ENCODE measurements around the gene CGB8.
A peak's percentile ranks its signal among the peaks of the same experiment; 100 is the strongest.
"Not testable (repeated sequence)": the region's sequence is repeated elsewhere in the genome, so short reads cannot be mapped to it uniquely, and the experiment has no call there.

Gene CGB8

DNA sequence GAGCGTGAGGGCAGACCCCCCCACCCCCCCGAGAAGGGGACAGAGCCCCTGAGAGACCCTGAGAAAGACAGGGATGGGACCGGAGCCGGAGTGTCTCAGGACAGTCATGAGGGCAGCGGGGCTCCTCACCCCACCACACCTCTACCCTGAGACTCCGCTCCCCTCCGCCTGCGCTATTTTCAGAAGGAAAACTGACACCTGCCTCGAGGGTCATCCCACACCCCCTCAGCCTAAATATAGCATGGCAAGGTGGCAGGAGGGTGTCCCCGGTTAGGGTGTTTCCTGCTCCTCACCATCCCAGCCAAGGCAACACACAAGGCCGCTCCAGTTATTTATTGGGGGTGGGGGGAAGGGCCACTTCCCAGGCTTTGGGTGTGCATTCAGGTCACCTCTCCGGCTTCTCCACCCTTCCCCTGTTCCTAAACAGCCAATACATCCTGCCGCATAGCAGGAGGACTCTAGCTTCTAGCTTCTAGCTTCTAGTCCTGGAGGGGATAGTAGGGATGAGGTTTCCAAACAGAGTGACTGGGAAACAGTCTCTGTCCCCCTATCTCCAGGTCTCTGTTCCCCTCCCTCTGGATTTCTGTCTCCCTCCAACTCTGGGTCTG is 17.1 kb upstream of the CGB8 start:
- H3K4me3 ChIP-seq (ENCODE audit: insufficient read depth, low read depth, low read length), result no peak overlapping the region
- peaks cover 15% of the 10 kb centered on the region for H3K4me1 ChIP-seq (ENCODE audit: control insufficient read depth, insufficient read depth, low read length)
- no peak overlapping the region for H3K27ac ChIP-seq (ENCODE audit: insufficient read depth, low read depth, low read length, poor library complexity, severe bottlenecking)
- H3K9me3 ChIP-seq (ENCODE audit: control insufficient read depth, low read length), result no peaks in the 10 kb centered on the region
- WGBS, 2 experiments, result 62% methylated on average over 11 to 13 of the region's 13 CpGs
- peaks cover 68% of the 10 kb centered on the region for H3K27me3 ChIP-seq (ENCODE audit: control insufficient read depth, insufficient read depth, low read length, poor library complexity, severe bottlenecking)
- H3K36me3 ChIP-seq (ENCODE audit: control insufficient read depth, insufficient read depth, low read length), result no peaks in the 10 kb centered on the region

DNA sequence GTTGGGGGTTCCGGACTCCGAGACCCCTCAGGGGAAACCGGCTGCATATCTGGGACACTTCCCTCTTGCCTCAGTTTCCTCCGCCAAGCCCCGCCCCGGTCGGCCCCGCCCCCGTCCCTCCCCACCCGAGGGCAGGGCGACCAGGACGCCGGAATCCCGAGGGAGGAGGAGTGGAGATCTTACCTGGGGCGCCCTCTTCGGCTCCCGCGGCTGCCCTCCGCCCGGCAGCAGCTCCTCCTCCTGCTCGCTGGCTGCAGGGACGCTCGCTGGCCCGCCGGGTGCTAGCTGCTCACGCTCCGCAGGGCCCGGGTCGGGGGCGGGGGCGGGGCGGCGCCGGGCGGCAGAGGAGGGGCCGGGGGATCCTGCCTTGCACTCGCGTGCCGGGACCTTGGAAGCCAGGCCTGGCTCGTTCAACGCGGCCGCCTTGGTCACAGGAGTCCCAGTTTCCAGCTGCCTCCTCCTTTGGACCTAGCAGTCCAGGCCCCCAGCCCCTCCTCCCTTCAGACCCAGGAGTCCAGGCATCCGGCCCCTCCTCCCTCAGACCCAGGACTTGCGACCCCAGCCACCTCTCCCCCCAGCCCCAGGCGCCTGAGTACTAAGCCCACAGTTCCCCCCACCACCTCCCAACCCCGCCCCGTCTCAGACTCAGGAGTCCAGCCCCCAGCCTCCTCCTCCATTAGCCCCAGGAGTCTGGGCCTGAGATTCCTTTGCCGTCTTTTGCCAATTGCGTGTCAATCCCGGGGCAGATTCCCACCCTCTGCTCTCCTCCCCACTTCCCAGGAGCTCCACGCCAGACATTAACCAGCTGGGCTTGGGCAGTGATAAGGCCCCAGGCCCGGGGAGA is 16.1 kb upstream of the CGB8 start, which contains the start of gene NTF4:
Gene NTF4 (minus strand): TSS at position 51 of the 844 bp plus-strand sequence. CDS start 2,821 bp downstream, outside the sequence.
- Histone ChIP-seq H3K27ac (ENCODE audit: insufficient read depth, low read depth, low read length, poor library complexity, severe bottlenecking) (no peak within 1 kb of the TSS), H3K36me3 (ENCODE audit: control insufficient read depth, insufficient read depth, low read length) (no peaks in the 10 kb centered on the region), H3K27me3 (ENCODE audit: control insufficient read depth, insufficient read depth, low read length, poor library complexity, severe bottlenecking) (peaks cover 66% of the 10 kb centered on the region), H3K4me1 (ENCODE audit: control insufficient read depth, insufficient read depth, low read length) (peaks cover 15% of the 10 kb centered on the region), H3K4me3 (ENCODE audit: insufficient read depth, low read depth, low read length) (peak within 1 kb of the TSS; percentile 36), H3K9me3 (ENCODE audit: control insufficient read depth, low read length) (no peaks in the 10 kb centered on the region)
- 3% methylated on average over 53 of the region's 53 CpGs for WGBS, 2 experiments

DNA sequence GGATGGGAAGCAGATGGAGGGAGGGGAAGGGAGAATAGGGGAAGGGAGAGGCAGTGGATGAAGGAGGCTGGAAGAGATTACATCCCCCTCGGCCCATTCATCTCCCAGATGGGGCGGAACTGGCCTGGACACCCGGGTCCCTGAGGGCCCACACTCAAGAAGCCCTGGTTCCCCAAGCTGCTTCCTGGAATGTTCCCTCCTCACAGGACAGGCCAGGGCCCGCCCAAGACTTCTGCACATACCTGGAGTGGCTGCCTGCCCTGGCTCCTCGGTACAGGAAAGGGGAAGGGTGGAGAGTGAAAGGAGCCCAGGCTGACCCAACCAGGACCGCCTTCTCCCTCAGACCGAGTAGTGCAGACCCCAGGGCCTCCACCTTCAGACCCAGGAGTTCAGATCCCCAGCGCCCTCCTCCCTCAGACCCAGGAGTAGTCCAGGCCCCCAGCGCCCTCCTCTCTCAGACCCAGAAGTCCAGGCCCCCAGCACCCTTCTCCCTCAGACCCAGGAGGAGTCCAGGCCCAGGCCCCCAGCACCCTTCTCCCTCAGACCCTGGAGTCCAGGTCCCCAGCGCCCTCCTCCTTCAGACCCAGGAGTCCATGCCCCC is 15.2 kb upstream of the CGB8 start:
- Histone ChIP-seq H3K27ac (ENCODE audit: insufficient read depth, low read depth, low read length, poor library complexity, severe bottlenecking) (no peak overlapping the region), H3K9me3 (ENCODE audit: control insufficient read depth, low read length) (no peaks in the 10 kb centered on the region), H3K4me1 (ENCODE audit: control insufficient read depth, insufficient read depth, low read length) (peaks cover 15% of the 10 kb centered on the region), H3K27me3 (ENCODE audit: control insufficient read depth, insufficient read depth, low read length, poor library complexity, severe bottlenecking) (peaks cover 66% of the 10 kb centered on the region), H3K4me3 (ENCODE audit: insufficient read depth, low read depth, low read length) (peak overlapping the region; percentile 36), H3K36me3 (ENCODE audit: control insufficient read depth, insufficient read depth, low read length) (no peaks in the 10 kb centered on the region)
- 70 to 71% methylated on average over 10 of the region's 10 CpGs for WGBS, 2 experiments

DNA sequence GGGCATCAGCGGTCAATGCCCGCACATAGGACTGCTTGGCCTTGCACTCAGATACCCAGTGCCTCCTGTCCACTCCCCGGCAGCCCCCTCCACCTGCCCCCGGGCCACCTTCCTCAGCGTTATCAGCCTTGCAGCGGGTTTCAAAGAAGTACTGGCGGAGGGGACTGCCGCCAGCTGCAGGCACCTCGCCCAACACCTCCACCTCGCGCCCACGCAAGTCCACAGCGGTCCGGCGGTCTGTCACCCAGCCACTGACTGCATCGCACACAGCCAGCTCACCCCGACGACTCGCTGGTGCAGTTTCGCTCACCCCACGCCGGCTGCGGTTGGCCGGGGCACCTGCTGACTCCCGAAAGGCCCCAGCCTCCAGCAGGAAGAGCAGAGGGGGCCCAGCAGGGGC is 12.5 kb upstream of the CGB8 start:
- Histone ChIP-seq H3K27ac (ENCODE audit: insufficient read depth, low read depth, low read length, poor library complexity, severe bottlenecking) (no peak overlapping the region), H3K27me3 (ENCODE audit: control insufficient read depth, insufficient read depth, low read length, poor library complexity, severe bottlenecking) (peaks cover 75% of the 10 kb centered on the region), H3K4me1 (ENCODE audit: control insufficient read depth, insufficient read depth, low read length) (peaks cover 23% of the 10 kb centered on the region), H3K4me3 (ENCODE audit: insufficient read depth, low read depth, low read length) (no peak overlapping the region), H3K9me3 (ENCODE audit: control insufficient read depth, low read length) (no peaks in the 10 kb centered on the region), H3K36me3 (ENCODE audit: control insufficient read depth, insufficient read depth, low read length) (no peaks in the 10 kb centered on the region)
- WGBS, 2 experiments, result 86 to 87% methylated on average over 25 of the region's 25 CpGs

DNA sequence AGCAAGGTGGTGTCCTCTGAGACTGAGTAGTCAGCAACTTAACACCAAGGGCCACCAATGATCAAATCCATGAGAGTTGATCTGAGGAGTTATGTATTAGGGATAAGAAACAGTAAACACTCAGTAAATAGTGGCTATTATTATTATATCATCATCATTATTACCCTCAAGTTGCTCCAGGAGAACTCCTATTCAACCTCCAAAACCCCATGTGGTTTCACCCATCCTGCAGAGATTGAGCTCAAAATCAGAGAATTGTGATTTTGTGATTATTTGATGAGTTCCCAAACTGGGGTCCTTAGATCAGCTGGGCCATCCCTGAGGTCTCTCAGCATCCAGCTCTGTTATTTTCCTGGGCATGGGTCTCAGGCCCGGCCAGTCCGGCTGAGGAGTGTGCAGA is 12.1 kb upstream of the CGB8 start:
- Histone ChIP-seq H3K27me3 (ENCODE audit: control insufficient read depth, insufficient read depth, low read length, poor library complexity, severe bottlenecking) (peaks cover 75% of the 10 kb centered on the region), H3K4me3 (ENCODE audit: insufficient read depth, low read depth, low read length) (no peak overlapping the region), H3K27ac (ENCODE audit: insufficient read depth, low read depth, low read length, poor library complexity, severe bottlenecking) (no peak overlapping the region), H3K9me3 (ENCODE audit: control insufficient read depth, low read length) (no peaks in the 10 kb centered on the region), H3K4me1 (ENCODE audit: control insufficient read depth, insufficient read depth, low read length) (peaks cover 20% of the 10 kb centered on the region), H3K36me3 (ENCODE audit: control insufficient read depth, insufficient read depth, low read length) (no peaks in the 10 kb centered on the region)
- 92 to 97% methylated on average over 2 of the region's 2 CpGs for WGBS, 2 experiments

DNA sequence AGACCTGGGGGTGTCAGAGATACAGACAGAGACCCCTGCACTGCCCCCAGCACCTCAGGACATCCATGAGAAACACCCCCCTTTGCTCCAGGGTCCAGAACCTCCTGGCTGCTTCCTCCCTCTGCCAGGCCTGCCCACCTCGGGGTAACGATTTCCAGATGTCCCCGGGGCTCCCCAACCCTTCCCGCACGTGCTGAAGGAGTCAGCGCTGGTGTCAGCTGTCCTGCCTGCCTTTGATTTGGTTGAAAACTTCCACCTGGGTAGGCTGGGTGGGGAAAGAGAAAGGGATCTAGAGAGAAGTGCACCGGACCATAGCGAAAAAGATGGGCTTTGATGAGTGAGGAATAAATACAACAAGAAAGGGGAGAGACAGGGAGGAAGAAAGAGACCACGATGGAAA is 10.1 kb upstream of the CGB8 start:
- WGBS, 2 experiments, result 91% methylated on average over 9 of the region's 9 CpGs
- Histone ChIP-seq H3K27me3 (ENCODE audit: control insufficient read depth, insufficient read depth, low read length, poor library complexity, severe bottlenecking) (peaks cover 69% of the 10 kb centered on the region), H3K9me3 (ENCODE audit: control insufficient read depth, low read length) (no peaks in the 10 kb centered on the region), H3K4me3 (ENCODE audit: insufficient read depth, low read depth, low read length) (no peak overlapping the region), H3K27ac (ENCODE audit: insufficient read depth, low read depth, low read length, poor library complexity, severe bottlenecking) (no peak overlapping the region), H3K4me1 (ENCODE audit: control insufficient read depth, insufficient read depth, low read length) (peaks cover 15% of the 10 kb centered on the region), H3K36me3 (ENCODE audit: control insufficient read depth, insufficient read depth, low read length) (no peaks in the 10 kb centered on the region)

DNA sequence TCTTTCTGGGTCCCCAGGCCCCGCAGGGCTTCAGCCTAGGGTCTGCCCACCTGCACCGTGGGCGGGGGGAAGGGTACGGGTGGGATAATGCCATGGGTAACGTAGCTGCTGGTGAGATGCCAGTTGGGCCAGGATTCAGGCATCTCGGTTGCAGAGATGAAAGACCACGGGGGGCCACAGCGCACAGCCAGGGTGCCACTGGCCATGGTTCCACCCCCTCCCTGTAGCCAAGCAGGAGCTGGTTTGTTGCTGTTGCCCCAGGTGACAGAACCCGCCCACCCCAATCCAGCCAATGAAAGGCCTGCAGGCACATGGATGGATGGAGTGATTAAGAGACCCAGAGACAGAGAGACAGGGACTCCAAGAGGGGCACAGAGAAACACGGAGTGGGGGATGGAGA is 9.7 kb upstream of the CGB8 start:
- 79 to 80% methylated on average over 10 of the region's 10 CpGs for WGBS, 2 experiments
- Histone ChIP-seq H3K27me3 (ENCODE audit: control insufficient read depth, insufficient read depth, low read length, poor library complexity, severe bottlenecking) (peaks cover 66% of the 10 kb centered on the region), H3K36me3 (ENCODE audit: control insufficient read depth, insufficient read depth, low read length) (no peaks in the 10 kb centered on the region), H3K4me3 (ENCODE audit: insufficient read depth, low read depth, low read length) (no peak overlapping the region), H3K9me3 (ENCODE audit: control insufficient read depth, low read length) (no peaks in the 10 kb centered on the region), H3K4me1 (ENCODE audit: control insufficient read depth, insufficient read depth, low read length) (peaks cover 12% of the 10 kb centered on the region), H3K27ac (ENCODE audit: insufficient read depth, low read depth, low read length, poor library complexity, severe bottlenecking) (no peak overlapping the region)

DNA sequence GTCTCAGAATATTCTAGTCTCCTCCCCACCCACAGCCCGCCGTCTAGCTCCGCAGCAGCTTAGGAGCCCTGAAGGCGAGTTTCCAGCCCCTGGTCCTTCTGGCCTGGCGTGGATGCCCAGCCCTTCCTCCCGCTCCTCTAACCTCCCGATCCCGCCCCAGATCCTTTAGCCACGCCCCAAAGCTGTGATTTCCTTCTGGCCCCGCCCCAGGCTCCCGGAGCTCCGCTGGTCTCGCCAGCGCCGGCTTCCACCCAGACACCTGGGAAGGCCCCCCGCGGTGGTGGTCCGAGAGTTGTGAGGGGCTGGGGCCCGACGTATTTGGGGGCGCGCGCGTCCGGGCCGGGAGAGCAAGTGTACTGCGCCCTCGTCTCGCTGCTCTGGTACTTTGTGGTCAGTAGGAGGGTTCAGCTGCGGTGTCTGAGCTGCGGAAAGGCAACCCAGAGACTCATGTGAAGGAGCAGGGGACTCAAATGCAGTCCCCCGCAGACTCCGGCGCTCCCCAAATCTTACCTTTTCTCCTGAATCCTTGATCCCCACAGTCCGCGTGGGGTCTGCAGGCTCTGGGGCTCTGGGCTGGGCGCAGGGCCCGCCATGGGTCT is 8.8 kb upstream of the CGB8 start, which contains the start of gene CGB7:
Gene CGB7 (minus strand): TSS at position 114 of the 599 bp plus-strand sequence. CDS start 2,374 bp downstream, outside the sequence.
- Histone ChIP-seq H3K9me3 (ENCODE audit: control insufficient read depth, low read length) (no peaks in the 10 kb centered on the region), H3K27ac (ENCODE audit: insufficient read depth, low read depth, low read length, poor library complexity, severe bottlenecking) (no peak within 1 kb of the TSS), H3K36me3 (ENCODE audit: control insufficient read depth, insufficient read depth, low read length) (no peaks in the 10 kb centered on the region), H3K4me1 (ENCODE audit: control insufficient read depth, insufficient read depth, low read length) (peaks cover 12% of the 10 kb centered on the region), H3K27me3 (ENCODE audit: control insufficient read depth, insufficient read depth, low read length, poor library complexity, severe bottlenecking) (peaks cover 66% of the 10 kb centered on the region), H3K4me3 (ENCODE audit: insufficient read depth, low read depth, low read length) (peak within 1 kb of the TSS; percentile 36)
- WGBS, 2 experiments, result 15 to 16% methylated on average over 38 of the region's 38 CpGs

DNA sequence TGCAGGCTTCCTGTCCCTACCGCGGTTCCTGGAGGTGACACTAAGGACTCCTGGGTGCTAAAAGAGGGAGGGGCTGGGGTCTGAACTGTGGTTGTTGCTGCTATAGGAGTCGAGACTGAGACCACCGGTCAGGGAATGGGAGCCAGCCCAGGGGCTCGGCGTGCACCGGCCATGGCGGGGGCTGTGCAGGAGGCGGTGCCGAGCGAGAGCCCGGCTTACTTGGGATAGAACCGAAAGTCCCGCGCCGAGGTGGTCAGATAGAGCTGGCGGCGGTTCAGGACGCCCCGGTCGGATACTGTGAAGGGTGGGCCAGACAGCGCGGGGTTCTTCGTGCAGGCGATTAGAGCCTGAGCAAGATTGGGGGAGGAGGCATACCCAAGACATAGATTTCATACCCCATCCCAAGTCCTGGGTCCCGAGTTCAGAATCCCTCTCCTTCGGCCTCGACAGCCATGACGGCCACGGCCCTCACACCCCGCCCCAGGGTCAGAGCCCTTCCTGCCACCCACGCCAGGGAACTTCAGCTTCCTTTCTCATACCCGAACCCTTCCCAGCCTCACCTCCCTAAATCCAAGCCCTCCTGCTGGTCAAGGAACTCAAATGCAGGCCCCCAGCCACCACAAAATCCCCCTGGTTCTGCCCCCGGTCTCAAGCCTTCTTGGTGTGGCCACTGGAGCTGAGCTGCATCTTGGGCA is 8.1 kb upstream of the CGB8 start:
- not testable (repeated sequence) for H3K27ac ChIP-seq (ENCODE audit: insufficient read depth, low read depth, low read length, poor library complexity, severe bottlenecking); H3K9me3 ChIP-seq (ENCODE audit: control insufficient read depth, low read length); H3K36me3 ChIP-seq (ENCODE audit: control insufficient read depth, insufficient read depth, low read length)
- 14% methylated on average over 34 of the region's 34 CpGs for WGBS, 2 experiments
- Histone ChIP-seq H3K4me3 (ENCODE audit: insufficient read depth, low read depth, low read length) (peak overlapping the region; percentile 36), H3K27me3 (ENCODE audit: control insufficient read depth, insufficient read depth, low read length, poor library complexity, severe bottlenecking) (peaks cover 66% of the 10 kb centered on the region), H3K4me1 (ENCODE audit: control insufficient read depth, insufficient read depth, low read length) (peaks cover 12% of the 10 kb centered on the region)

Data from ectodermal cell (in vitro differentiated cells).